HepG2 (cell line): ENCODE measurements around the gene PFKFB4. TPM values are rescaled to one million over a fixed set of nuclear protein-coding genes. Genes with fewer than 3 reads are reported as not detected.

Experiments
- AGO2 ChIP-seq: fragments of 200-400 bp; formaldehyde crosslinking; optimal IDR thresholded peaks from 2 replicates; pipeline ENCODE3; 2017; ENCODE audit warnings: mild to moderate bottlenecking, low read depth, low read length, moderate library complexity
- AKAP8 ChIP-seq: sonication (generic); formaldehyde crosslinking; IDR thresholded peaks from 2 replicates; pipeline ENCODE4 v1.5.1; 2020; ENCODE audit warnings: mild to moderate bottlenecking, missing genetic modification reagents
- BRF2 ChIP-seq: sonication (generic); formaldehyde crosslinking; IDR thresholded peaks from 2 replicates; pipeline ENCODE4 v1.8.1; 2022; ENCODE audit warnings: mild to moderate bottlenecking, missing genetic modification reagents
- GATAD1 ChIP-seq: IDR thresholded peaks from 2 replicates; pipeline ENCODE4 v1.6.1; 2016; ENCODE audit warnings: missing genetic modification reagents, missing compliant biosample characterization
- GZF1 ChIP-seq: sonication (generic); formaldehyde crosslinking; IDR thresholded peaks from 2 replicates; pipeline ENCODE4 v1.5.1; 2020; ENCODE audit warnings: mild to moderate bottlenecking, missing genetic modification reagents
- HMGXB4 ChIP-seq, 2 experiments: sonication (generic) in 1 of 2; formaldehyde crosslinking in 1 of 2; IDR thresholded peaks; 2 replicates each; pipeline versions ENCODE4 v1.4.0 to v1.6.1; 2018 to 2020; ENCODE audit warnings: missing genetic modification reagents in 2 of 2, borderline replicate concordance in 1 of 2, low read depth in 1 of 2, mild to moderate bottlenecking in 1 of 2, missing biosample characterization in 1 of 2
- MAFF ChIP-seq: IDR thresholded peaks from 2 replicates; pipeline ENCODE4 v1.6.1; 2011; ENCODE audit warnings: low read depth, low read length, improper control_type of control experiment
- MAX ChIP-seq: IDR thresholded peaks from 2 replicates; pipeline ENCODE4 v1.6.1; 2012; ENCODE audit warnings: inconsistent platforms
- MED1 ChIP-seq: sonication (generic); formaldehyde crosslinking; IDR thresholded peaks from 2 replicates; pipeline ENCODE4 v1.4.0; 2020; ENCODE audit warnings: missing genetic modification reagents
- MTA1 ChIP-seq: sonication (generic); formaldehyde crosslinking; IDR thresholded peaks from 2 replicates; pipeline ENCODE4 v1.4.0; 2020; ENCODE audit warnings: missing genetic modification reagents, mild to moderate bottlenecking, borderline replicate concordance
- PPARG ChIP-seq: conservative IDR thresholded peaks from 2 replicates; pipeline ENCODE4 v1.6.1; 2016; ENCODE audit warnings: missing biosample characterization, missing genetic modification reagents
- REPIN1 ChIP-seq: sonication (generic); formaldehyde crosslinking; IDR thresholded peaks from 2 replicates; pipeline ENCODE4 v1.8.0; 2022; ENCODE audit warnings: missing genetic modification reagents, low read depth, mild to moderate bottlenecking, borderline replicate concordance
- SNAI1 ChIP-seq: sonication (generic); formaldehyde crosslinking; IDR thresholded peaks from 2 replicates; pipeline ENCODE4 v1.5.0; 2020; ENCODE audit warnings: mild to moderate bottlenecking, missing genetic modification reagents, borderline replicate concordance
- XBP1 ChIP-seq: sonication (generic); formaldehyde crosslinking; IDR thresholded peaks from 2 replicates; pipeline ENCODE4 v1.5.0; 2020; ENCODE audit warnings: missing genetic modification reagents
- YY1 ChIP-seq: IDR thresholded peaks from 2 replicates; pipeline ENCODE4 v1.6.1; 2011; ENCODE audit warnings: low read length, low read depth, moderate library complexity, mild to moderate bottlenecking; ENCODE audit not compliant: insufficient read depth, insufficient replicate concordance
- ZBTB33 ChIP-seq: sonication (generic); formaldehyde crosslinking; IDR thresholded peaks from 2 replicates; pipeline ENCODE4 v1.4.0; 2020; ENCODE audit warnings: missing genetic modification reagents
- ZC3H13 ChIP-seq: sonication (generic); formaldehyde crosslinking; IDR thresholded peaks from 2 replicates; pipeline ENCODE4 v1.8.1; 2023; ENCODE audit warnings: mild to moderate bottlenecking, missing genetic modification reagents, moderate library complexity
- ZEB1 ChIP-seq: IDR thresholded peaks from 2 replicates; pipeline ENCODE4 v1.6.1; 2012; ENCODE audit warnings: mild to moderate bottlenecking, low read depth, inconsistent platforms; ENCODE audit not compliant: insufficient replicate concordance
- ZNF572 ChIP-seq: sonication (generic); formaldehyde crosslinking; IDR thresholded peaks from 2 replicates; pipeline ENCODE4 v1.5.1; 2020; ENCODE audit warnings: mild to moderate bottlenecking, missing genetic modification reagents
- ZNF574 ChIP-seq: sonication (generic); formaldehyde crosslinking; IDR thresholded peaks from 2 replicates; pipeline ENCODE4 v1.4.0; 2020; ENCODE audit warnings: missing genetic modification reagents
- polyA plus RNA-seq, 8 experiments: library from polyadenylated mRNA; depleted of rRNA in 3 of 8; stranded (reverse) in 7 of 8; unstranded in 1 of 8; fragments of >200 nt; fragmentation: Illumina TruSeq in 4 of 8; extraction: Trizol in 4 of 8; gene quantifications; 2 replicates each; pipeline versions ENCODE4 v1.2.1 to v1.2.3, GENCODE V29; 2011 to 2016; ENCODE audit warnings: low read depth in 4 of 8, missing spikeins in 1 of 8, mixed read lengths in 1 of 8; ENCODE audit not compliant: insufficient read depth in 1 of 8
- total RNA-seq, 5 experiments: library from RNA; depleted of rRNA; stranded (reverse); fragments of >200 nt; fragmentation: Illumina TruSeq; extraction: Trizol; gene quantifications; 2 replicates each; pipeline ENCODE4 v1.2.3, GENCODE V29; 2016; ENCODE audit warnings: low read depth in 1 of 5

The PFKFB4 gene
- total and polyA plus RNA-seq, 2 of the 13 experiments (the other 11 are each of a cell fraction or from before 2014, with no cell fraction given), result 7.1 to 103 TPM

GRCh38 chr3:48561045-48561736, 4.6 kb upstream of the PFKFB4 start (continued):
- 0 out of 2 replicates have a peak, but pooled peaks have one; percentile 49 for TF ChIP-seq ZC3H13
- TF ChIP-seq YY1, result peak; percentile 46
- no peak for TF ChIP-seq MAFF
- no peak for TF ChIP-seq GZF1 (CRISPR knock-in tag)
- no peak for TF ChIP-seq ZEB1
- TF ChIP-seq HMGXB4 (CRISPR knock-in tag; IDR thresholded peaks at IDR 0.05; ENCODE audit: borderline replicate concordance in 1 of 2, low read depth in 1 of 2), result peak; percentile 28 to 52; a peak in 1 of 4 replicates
- TF ChIP-seq ZBTB33 (CRISPR knock-in tag), result peak; percentile 55
- TF ChIP-seq MAX, result peak; percentile 18; the same call in 1 of the 2 replicates
- no peak for TF ChIP-seq XBP1 (CRISPR knock-in tag)
- no peak for TF ChIP-seq REPIN1 (CRISPR knock-in tag)
- no peak for TF ChIP-seq SNAI1 (CRISPR knock-in tag)
- no peak for TF ChIP-seq AKAP8 (CRISPR knock-in tag)
- 0 out of 2 replicates have a peak, but pooled peaks have one; percentile 26 for TF ChIP-seq ZNF572 (CRISPR knock-in tag)
- no peak for TF ChIP-seq GATAD1 (CRISPR knock-in tag)
- peak; percentile 34 for TF ChIP-seq AGO2
- TF ChIP-seq MTA1 (CRISPR knock-in tag), result 0 out of 2 replicates have a peak, but pooled peaks have one; percentile 25
- TF ChIP-seq MED1 (CRISPR knock-in tag), result peak; percentile 26; the same call in 1 of the 2 replicates
- no peak for TF ChIP-seq PPARG (CRISPR knock-in tag)
- TF ChIP-seq ZNF574, result peak; percentile 27; the same call in 1 of the 2 replicates
- no peak for TF ChIP-seq BRF2 (CRISPR knock-in tag)
